Lung (tissue), 12 donors: ENCODE results near the gene ACIN1. TPM values are rescaled to one million over a fixed set of nuclear protein-coding genes. Genes with fewer than 3 reads are reported as not detected.

Source experiments
- ATAC-seq: fragments of 200-7000 bp; cut with Tn5 transposase; one replicate; pipeline ENCODE4 v1.9.1; 2020; ENCODE audit warnings: moderate number of reproducible peaks; ENCODE audit not compliant: insufficient read depth, low FRiP score
- DNase-seq, 3 donors: peaks; one replicate each; pipeline ENCODE4 v3.0.0-alpha.2; 2013 to 2017
- H3K27ac ChIP-seq, 2 donors: one replicate each; pipeline ENCODE4 v1.5.1; 2013; ENCODE audit warnings: mild to moderate bottlenecking in 2 of 2, moderate library complexity in 2 of 2, control low read depth in 1 of 2, inconsistent platforms in 1 of 2, low read depth in 1 of 2, low read length in 1 of 2
- H3K27me3 ChIP-seq, 3 donors: one replicate each; pipeline ENCODE4 v1.5.1; 2013; ENCODE audit warnings: low read length in 2 of 3; ENCODE audit not compliant: control insufficient read depth in 3 of 3, insufficient read depth in 3 of 3
- H3K36me3 ChIP-seq, 4 donors: one replicate each; pipeline ENCODE4 v1.5.1; 2013; ENCODE audit warnings: low read length in 4 of 4, mild to moderate bottlenecking in 1 of 4, moderate library complexity in 1 of 4; ENCODE audit not compliant: control insufficient read depth in 4 of 4, insufficient read depth in 4 of 4
- H3K4me1 ChIP-seq, 5 donors: one replicate each; pipeline ENCODE4 v1.5.1; 2013; ENCODE audit warnings: low read length in 5 of 5, mild to moderate bottlenecking in 2 of 5, moderate library complexity in 1 of 5; ENCODE audit not compliant: control insufficient read depth in 5 of 5, insufficient read depth in 5 of 5
- H3K4me3 ChIP-seq: one replicate; pipeline ENCODE4 v1.5.1; 2013; ENCODE audit warnings: mild to moderate bottlenecking, control low read depth, moderate library complexity
- H3K9ac ChIP-seq, 2 donors: one replicate each; pipeline ENCODE4 v1.5.1; 2013; ENCODE audit warnings: low read length in 2 of 2, control low read depth in 1 of 2; ENCODE audit not compliant: insufficient read depth in 1 of 2
- H3K9me3 ChIP-seq, 4 donors: one replicate each; pipeline ENCODE4 v1.5.1; 2013; ENCODE audit warnings: low read length in 3 of 4, mild to moderate bottlenecking in 1 of 4, moderate library complexity in 1 of 4; ENCODE audit not compliant: control insufficient read depth in 4 of 4, insufficient read depth in 3 of 4
- WGBS, 2 donors: extraction: QIAGEN DNeasy Blood & Tissue Kit; methylation state at CpG; one replicate each; pipeline ENCODE4 v1.1.7; 2013; 5-methylcytosine and 5-hydroxymethylcytosine counted together
- polyA plus RNA-seq, 2 donors: library from polyadenylated mRNA; stranded (reverse); fragments of 200-250 nt; gene quantifications; one replicate each; pipeline ENCODE4 v1.2.1, GENCODE V29; 2013
- total RNA-seq, 2 donors: library from RNA; depleted of rRNA in 1 of 2; stranded (reverse); fragments of >200 nt in 1 of 2; gene quantifications; one replicate each; pipeline ENCODE4 v1.2.1, GENCODE V29; 2014 to 2021
- TF ChIP-seq, protein P1 (sequence below): IDR thresholded peaks from 2 replicates; pipeline ENCODE4 v1.5.1; 2012; ENCODE audit warnings: mild to moderate bottlenecking; ENCODE audit errors: control extremely low read depth, extremely low read depth
- donor health status: control.
- donor health status: control.
- donor health status: Bipolar disorder and iron deficiency.
- donor health status: healthy.
- donor health status: DM: yes; HTN: yes; CAD: no.

The ACIN1 gene
- total and polyA plus RNA-seq, 4 donors = 76.3 to 154 (median 115) TPM

DNA sequence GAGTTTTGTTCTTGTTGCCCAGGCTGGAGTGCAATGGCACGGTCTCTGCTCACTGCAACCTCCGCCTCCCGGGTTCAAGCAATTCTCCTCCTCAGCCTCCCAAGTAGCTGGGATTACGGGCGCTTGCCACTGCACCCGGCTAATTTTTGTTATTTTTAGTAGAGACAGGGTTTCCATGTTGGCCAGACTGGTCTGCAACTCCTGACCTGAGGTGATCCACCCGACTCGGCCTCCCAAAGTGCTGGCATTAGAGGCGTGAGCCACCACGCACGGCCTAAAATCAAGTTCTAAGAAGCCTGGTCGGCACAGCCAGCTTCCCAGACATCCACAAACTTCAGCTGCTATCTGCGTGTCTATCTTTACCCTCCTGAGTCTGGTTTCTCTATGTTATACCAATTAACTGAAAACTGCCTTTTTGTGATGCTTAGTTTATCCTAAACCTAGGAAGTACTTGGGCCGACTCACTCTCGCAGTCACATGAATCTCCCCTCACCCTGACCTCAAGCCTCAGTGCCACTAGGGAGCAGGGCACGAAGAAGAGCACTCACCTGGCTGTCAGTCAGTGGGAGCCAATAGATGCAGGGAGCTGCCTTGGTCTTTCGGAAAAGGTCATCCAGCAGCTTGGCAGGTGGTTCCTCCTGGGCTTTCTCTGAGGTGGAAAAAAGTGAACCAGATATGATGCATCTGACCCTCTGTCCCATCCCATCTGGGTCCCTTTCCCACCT lies 34.2 kb downstream of the ACIN1 start:
- DNase-seq (no peak), ATAC-seq (no peak)
- H3K4me3 ChIP-seq = no peak overlapping the region
- peaks cover 17 to 47% (median 41%) of the 10 kb centered on the region in 4 donors for H3K36me3 ChIP-seq
- H3K27me3 ChIP-seq = no peaks in the 10 kb centered on the region
- H3K9me3 ChIP-seq = no peaks in the 10 kb centered on the region
- no peak overlapping the region for H3K9ac ChIP-seq
- H3K4me1 ChIP-seq = peaks cover 2 to 22% (median 8%) of the 10 kb centered on the region in 5 donors
- TF ChIP-seq, protein P1, sequence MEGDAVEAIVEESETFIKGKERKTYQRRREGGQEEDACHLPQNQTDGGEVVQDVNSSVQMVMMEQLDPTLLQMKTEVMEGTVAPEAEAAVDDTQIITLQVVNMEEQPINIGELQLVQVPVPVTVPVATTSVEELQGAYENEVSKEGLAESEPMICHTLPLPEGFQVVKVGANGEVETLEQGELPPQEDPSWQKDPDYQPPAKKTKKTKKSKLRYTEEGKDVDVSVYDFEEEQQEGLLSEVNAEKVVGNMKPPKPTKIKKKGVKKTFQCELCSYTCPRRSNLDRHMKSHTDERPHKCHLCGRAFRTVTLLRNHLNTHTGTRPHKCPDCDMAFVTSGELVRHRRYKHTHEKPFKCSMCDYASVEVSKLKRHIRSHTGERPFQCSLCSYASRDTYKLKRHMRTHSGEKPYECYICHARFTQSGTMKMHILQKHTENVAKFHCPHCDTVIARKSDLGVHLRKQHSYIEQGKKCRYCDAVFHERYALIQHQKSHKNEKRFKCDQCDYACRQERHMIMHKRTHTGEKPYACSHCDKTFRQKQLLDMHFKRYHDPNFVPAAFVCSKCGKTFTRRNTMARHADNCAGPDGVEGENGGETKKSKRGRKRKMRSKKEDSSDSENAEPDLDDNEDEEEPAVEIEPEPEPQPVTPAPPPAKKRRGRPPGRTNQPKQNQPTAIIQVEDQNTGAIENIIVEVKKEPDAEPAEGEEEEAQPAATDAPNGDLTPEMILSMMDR = no peak
- no peak overlapping the region for H3K27ac ChIP-seq
- 94 to 96% methylated on average over 17 of the region's 17 CpGs for WGBS, 2 donors

GRCh38 chr14:23058654-23059504 lies 36.1 kb downstream of the ACIN1 start:
- H3K9ac ChIP-seq = no peak overlapping the region
- peaks cover 2 to 25% (median 8%) of the 10 kb centered on the region in 5 donors for H3K4me1 ChIP-seq
- no peak for ATAC-seq
- 91 to 92% methylated on average over 32 of the region's 32 CpGs for WGBS, 2 donors
- TF ChIP-seq, protein P1 = no peak
- DNase-seq = peak in 1 of 3 donors; percentile 12
- no peak overlapping the region for H3K27ac ChIP-seq
- H3K27me3 ChIP-seq = no peaks in the 10 kb centered on the region
- H3K4me3 ChIP-seq = no peak overlapping the region
- H3K9me3 ChIP-seq = no peaks in the 10 kb centered on the region
- H3K36me3 ChIP-seq = peaks cover 16 to 42% (median 33%) of the 10 kb centered on the region in 4 donors

GRCh38 chr14:23057757-23058653 lies 36.9 kb downstream of the ACIN1 start:
- 1% methylated on average over 50 to 51 of the region's 51 CpGs for WGBS, 2 donors

More at GRCh38 chr14:23057757-23058653, 36.9 kb downstream of the ACIN1 start:
- TF ChIP-seq, protein P1 = peak; percentile 91
- Histone ChIP-seq H3K4me1 (peaks cover 2 to 25% (median 8%) of the 10 kb centered on the region in 5 donors), H3K36me3 (peaks cover 9 to 35% (median 24%) of the 10 kb centered on the region in 4 donors), H3K9me3 (no peaks in the 10 kb centered on the region), H3K4me3 (peak overlapping the region; percentile 51), H3K27me3 (no peaks in the 10 kb centered on the region), H3K27ac (peak overlapping the region in 1 of 2 donors; percentile 55), H3K9ac (no peak overlapping the region)
- peak; percentile 80 for ATAC-seq
- peak; percentile 92 to 93 (median 92) for DNase-seq
